Neural progenitor cell (in vitro differentiated cells): Measurements from ENCODE around the gene DEPDC1. TPM values are rescaled to one million over a fixed set of nuclear protein-coding genes. Genes with fewer than 3 reads are reported as not detected.

Experiments used
- DNase-seq: peaks from one replicate; pipeline ENCODE4 v3.0.0-alpha.2; 2016; ENCODE audit warnings: low spot score
- H2AFZ ChIP-seq: fragments of 200-600 bp; sonication (generic); replicated peaks from 2 replicates; pipeline ENCODE4 v1.6.1; 2016; ENCODE audit warnings: antibody characterized with exemption
- H3F3A ChIP-seq: fragments of 200-600 bp; sonication (generic); 2 replicates; pipeline ENCODE4 v1.6.1; 2016; ENCODE audit warnings: antibody characterized with exemption, low read depth
- H3K27ac ChIP-seq: fragments of 200-600 bp; sonication (generic); 2 replicates; pipeline ENCODE4 v1.5.1; 2016; ENCODE audit warnings: mild to moderate bottlenecking
- H3K27me3 ChIP-seq: fragments of 200-600 bp; sonication (generic); 2 replicates; pipeline ENCODE4 v1.6.1; 2016; ENCODE audit warnings: mild to moderate bottlenecking, moderate library complexity
- H3K36me3 ChIP-seq: fragments of 200-600 bp; sonication (generic); 2 replicates; pipeline ENCODE4 v1.5.1; 2016
- H3K4me1 ChIP-seq: fragments of 200-600 bp; sonication (generic); 2 replicates; pipeline ENCODE4 v1.6.1; 2016; ENCODE audit warnings: mixed run types
- H3K4me2 ChIP-seq: fragments of 200-600 bp; sonication (generic); 2 replicates; pipeline ENCODE4 v1.6.1; 2016
- H3K4me3 ChIP-seq: fragments of 200-600 bp; sonication (generic); 2 replicates; pipeline ENCODE4 v1.5.1; 2016
- H3K79me2 ChIP-seq: fragments of 200-600 bp; sonication (generic); 2 replicates; pipeline ENCODE4 v1.6.1; 2016; ENCODE audit warnings: low read depth
- H3K9ac ChIP-seq: fragments of 200-600 bp; sonication (generic); 2 replicates; pipeline ENCODE4 v1.6.1; 2016
- H3K9me3 ChIP-seq: fragments of 200-600 bp; sonication (generic); 2 replicates; pipeline ENCODE4 v1.5.1; 2016; ENCODE audit warnings: low read depth
- H4K20me1 ChIP-seq: fragments of 200-600 bp; sonication (generic); 2 replicates; pipeline ENCODE4 v1.6.1; 2016; ENCODE audit warnings: low read depth
- H3K27ac Mint-ChIP-seq: 3 replicates; pipeline ENCODE4 v1.8.0; 2021; ENCODE audit warnings: mixed read lengths
- H3K27me3 Mint-ChIP-seq: 2 replicates; pipeline ENCODE4 v1.8.0; 2022; ENCODE audit warnings: low read depth, mild to moderate bottlenecking, inconsistent platforms, moderate library complexity, mixed read lengths; ENCODE audit not compliant: insufficient read depth
- H3K36me3 Mint-ChIP-seq: 3 replicates; pipeline ENCODE4 v1.8.0; 2021; ENCODE audit warnings: mixed read lengths
- H3K4me1 Mint-ChIP-seq: 3 replicates; pipeline ENCODE4 v1.8.0; 2021; ENCODE audit warnings: mixed read lengths
- H3K4me3 Mint-ChIP-seq: 3 replicates; pipeline ENCODE4 v1.8.0; 2021; ENCODE audit warnings: mild to moderate bottlenecking, moderate library complexity, mixed read lengths
- H3K9me3 Mint-ChIP-seq: 3 replicates; pipeline ENCODE4 v1.8.0; 2020; ENCODE audit warnings: mixed read lengths
- CTCF ChIP-seq: fragments of 200-600 bp; sonication (generic); IDR thresholded peaks from 2 replicates; pipeline ENCODE4 v1.5.1; 2017; ENCODE audit warnings: antibody characterized with exemption, mild to moderate bottlenecking
- EZH2 ChIP-seq: fragments of 200-600 bp; sonication (generic); IDR thresholded peaks from 2 replicates; pipeline ENCODE4 v1.6.1; 2017; ENCODE audit warnings: antibody characterized with exemption, mild to moderate bottlenecking, moderate library complexity
- EZH2phosphoT487 ChIP-seq: fragments of 200-600 bp; sonication (generic); IDR thresholded peaks from 2 replicates; pipeline ENCODE4 v1.6.1; 2017; ENCODE audit warnings: antibody characterized with exemption
- total RNA-seq: library from RNA; depleted of rRNA; stranded (reverse); fragments of >200 nt; gene quantifications from 2 replicates; pipeline ENCODE4 v1.2.3, GENCODE V29; 2015; ENCODE audit warnings: low replicate concordance

Gene DEPDC1
- total RNA-seq, 1 donor from 2014 or later, result 144 TPM

- Mint-ChIP-seq H3K27me3 (no peaks in the 10 kb centered on the region), H3K9me3 (no peaks in the 10 kb centered on the region), H3K4me3 (no peak overlapping the region), H3K27ac (no peak overlapping the region), H3K36me3 (no peaks in the 10 kb centered on the region), H3K4me1 (peaks cover 17% of the 10 kb centered on the region)
- Histone ChIP-seq H4K20me1 (no peaks in the 10 kb centered on the region), H2AFZ (no peak overlapping the region), H3K4me2 (no peak overlapping the region), H3F3A (no peaks in the 10 kb centered on the region), H3K4me1 (peaks cover 15% of the 10 kb centered on the region), H3K9me3 (no peaks in the 10 kb centered on the region), H3K36me3 (no peaks in the 10 kb centered on the region), H3K27ac (no peak overlapping the region), H3K9ac (no peak overlapping the region), H3K27me3 (no peaks in the 10 kb centered on the region), H3K79me2 (no peaks in the 10 kb centered on the region), H3K4me3 (no peak overlapping the region)
- no peak for DNase-seq
- no peak for TF ChIP-seq EZH2phosphoT487
Measured at GRCh38 chr1:68445709-68446108, 51.2 kb downstream of the DEPDC1 start.

GRCh38 chr1:68442822-68443556, 53.9 kb downstream of the DEPDC1 start:
- Histone ChIP-seq H4K20me1 (no peaks in the 10 kb centered on the region), H2AFZ (no peak overlapping the region), H3K9me3 (no peaks in the 10 kb centered on the region), H3K36me3 (no peaks in the 10 kb centered on the region), H3K4me3 (no peak overlapping the region), H3K9ac (no peak overlapping the region), H3K27me3 (no peaks in the 10 kb centered on the region), H3K4me2 (no peak overlapping the region), H3K27ac (no peak overlapping the region), H3F3A (no peaks in the 10 kb centered on the region), H3K79me2 (no peaks in the 10 kb centered on the region), H3K4me1 (peaks cover 11% of the 10 kb centered on the region)
- Mint-ChIP-seq H3K4me3 (no peak overlapping the region), H3K4me1 (peaks cover 6% of the 10 kb centered on the region), H3K27me3 (no peaks in the 10 kb centered on the region), H3K27ac (peak overlapping the region; percentile 11), H3K36me3 (no peaks in the 10 kb centered on the region), H3K9me3 (no peaks in the 10 kb centered on the region)
- TF ChIP-seq CTCF, result peak; percentile 78
- TF ChIP-seq EZH2, result no peak
- no peak for TF ChIP-seq EZH2phosphoT487
- DNase-seq, result peak; percentile 60

GRCh38 chr1:68442006-68442405, 54.9 kb downstream of the DEPDC1 start:
- Histone ChIP-seq H3K9me3 (no peaks in the 10 kb centered on the region), H3K4me2 (no peak overlapping the region), H3K36me3 (no peaks in the 10 kb centered on the region), H3K4me3 (no peak overlapping the region), H3K9ac (no peak overlapping the region), H3F3A (no peaks in the 10 kb centered on the region), H3K27me3 (no peaks in the 10 kb centered on the region), H4K20me1 (no peaks in the 10 kb centered on the region), H3K79me2 (no peaks in the 10 kb centered on the region), H2AFZ (no peak overlapping the region), H3K4me1 (peaks cover 12% of the 10 kb centered on the region), H3K27ac (no peak overlapping the region)
- DNase-seq, result peak; percentile 7
- Mint-ChIP-seq H3K36me3 (no peaks in the 10 kb centered on the region), H3K4me1 (peaks cover 6% of the 10 kb centered on the region), H3K27me3 (no peaks in the 10 kb centered on the region), H3K4me3 (no peak overlapping the region), H3K9me3 (no peaks in the 10 kb centered on the region), H3K27ac (no peak overlapping the region)
- peak; percentile 9 for TF ChIP-seq CTCF
- no peak for TF ChIP-seq EZH2
- no peak for TF ChIP-seq EZH2phosphoT487

GRCh38 chr1:68438310-68438709, 58.6 kb downstream of the DEPDC1 start:
- Mint-ChIP-seq H3K9me3 (no peaks in the 10 kb centered on the region), H3K4me3 (no peak overlapping the region), H3K27me3 (no peaks in the 10 kb centered on the region), H3K4me1 (peaks cover 6% of the 10 kb centered on the region), H3K36me3 (no peaks in the 10 kb centered on the region), H3K27ac (no peak overlapping the region)
- H3K4me3 ChIP-seq, result no peak overlapping the region
- no peak for TF ChIP-seq EZH2
- no peak for TF ChIP-seq CTCF
- TF ChIP-seq EZH2phosphoT487, result no peak
- no peaks in the 10 kb centered on the region for H3F3A ChIP-seq
- H3K79me2 ChIP-seq, result no peaks in the 10 kb centered on the region
- no peak overlapping the region for H3K9ac ChIP-seq
- DNase-seq, result no peak
- no peak overlapping the region for H2AFZ ChIP-seq
- peaks cover 7% of the 10 kb centered on the region for H3K4me1 ChIP-seq
- H3K27ac ChIP-seq, result no peak overlapping the region
- no peak overlapping the region for H3K4me2 ChIP-seq
- no peaks in the 10 kb centered on the region for H3K27me3 ChIP-seq
- H4K20me1 ChIP-seq, result no peaks in the 10 kb centered on the region
- no peaks in the 10 kb centered on the region for H3K36me3 ChIP-seq
- no peaks in the 10 kb centered on the region for H3K9me3 ChIP-seq
